ENCODE measurements around the gene GPR146. TPM values are rescaled to one million over a fixed set of nuclear protein-coding genes. Genes with fewer than 3 reads are reported as not detected.

Gene GPR146
- total and polyA plus RNA-seq, 8 donors = 2.0 to 14.6 (median 7.9) TPM

DNA sequence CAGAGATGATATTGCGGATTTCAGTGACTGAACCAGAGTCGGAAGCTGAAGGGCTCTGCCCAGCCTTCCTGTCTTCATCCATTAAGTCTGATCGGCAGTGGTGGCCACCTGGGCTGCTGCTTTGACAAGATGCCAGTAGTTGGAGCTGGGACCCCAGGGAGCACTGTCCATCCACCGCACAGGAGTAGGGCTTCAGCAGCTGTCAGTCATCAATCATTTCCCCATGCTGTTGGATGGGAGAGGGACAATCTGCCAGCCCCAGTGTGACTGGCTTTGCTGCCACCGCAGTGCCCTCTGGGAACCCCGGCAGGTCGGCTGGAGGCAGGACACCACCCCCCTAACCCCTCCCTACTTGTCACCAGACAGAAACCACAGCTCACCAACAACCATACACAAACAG is 23.0 kb upstream of the GPR146 start:
- intact Hi-C loops (cut with DNase I; ENCODE audit: low total_unique reads) = no loop called here
- H3K36me3 ChIP-seq = peaks cover 8 to 81% (median 47%) of the 10 kb centered on the region in 4 donors
- no peaks in the 10 kb centered on the region for H3K27me3 ChIP-seq
- H3K27ac ChIP-seq = no peak overlapping the region
- 92 to 99% (median 95%) methylated on average over 6 to 7 of the region's 7 CpGs for WGBS, 5 donors
- no peak for TF ChIP-seq EP300 (IDR thresholded peaks at IDR 0.05)
- TF ChIP-seq POLR2A (IDR thresholded peaks at IDR 0.05) = no peak
- TF ChIP-seq, protein P1, sequence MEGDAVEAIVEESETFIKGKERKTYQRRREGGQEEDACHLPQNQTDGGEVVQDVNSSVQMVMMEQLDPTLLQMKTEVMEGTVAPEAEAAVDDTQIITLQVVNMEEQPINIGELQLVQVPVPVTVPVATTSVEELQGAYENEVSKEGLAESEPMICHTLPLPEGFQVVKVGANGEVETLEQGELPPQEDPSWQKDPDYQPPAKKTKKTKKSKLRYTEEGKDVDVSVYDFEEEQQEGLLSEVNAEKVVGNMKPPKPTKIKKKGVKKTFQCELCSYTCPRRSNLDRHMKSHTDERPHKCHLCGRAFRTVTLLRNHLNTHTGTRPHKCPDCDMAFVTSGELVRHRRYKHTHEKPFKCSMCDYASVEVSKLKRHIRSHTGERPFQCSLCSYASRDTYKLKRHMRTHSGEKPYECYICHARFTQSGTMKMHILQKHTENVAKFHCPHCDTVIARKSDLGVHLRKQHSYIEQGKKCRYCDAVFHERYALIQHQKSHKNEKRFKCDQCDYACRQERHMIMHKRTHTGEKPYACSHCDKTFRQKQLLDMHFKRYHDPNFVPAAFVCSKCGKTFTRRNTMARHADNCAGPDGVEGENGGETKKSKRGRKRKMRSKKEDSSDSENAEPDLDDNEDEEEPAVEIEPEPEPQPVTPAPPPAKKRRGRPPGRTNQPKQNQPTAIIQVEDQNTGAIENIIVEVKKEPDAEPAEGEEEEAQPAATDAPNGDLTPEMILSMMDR (IDR thresholded peaks at IDR 0.05) = no peak
- no peak for TF ChIP-seq POLR2AphosphoS5 (IDR thresholded peaks at IDR 0.05)
- H3K9me3 ChIP-seq = no peaks in the 10 kb centered on the region
- H3K4me3 ChIP-seq = no peak overlapping the region
- DNase-seq = no peak
- H3K4me1 ChIP-seq = peaks cover 0 to 29% (median 18%) of the 10 kb centered on the region in 4 donors

DNA sequence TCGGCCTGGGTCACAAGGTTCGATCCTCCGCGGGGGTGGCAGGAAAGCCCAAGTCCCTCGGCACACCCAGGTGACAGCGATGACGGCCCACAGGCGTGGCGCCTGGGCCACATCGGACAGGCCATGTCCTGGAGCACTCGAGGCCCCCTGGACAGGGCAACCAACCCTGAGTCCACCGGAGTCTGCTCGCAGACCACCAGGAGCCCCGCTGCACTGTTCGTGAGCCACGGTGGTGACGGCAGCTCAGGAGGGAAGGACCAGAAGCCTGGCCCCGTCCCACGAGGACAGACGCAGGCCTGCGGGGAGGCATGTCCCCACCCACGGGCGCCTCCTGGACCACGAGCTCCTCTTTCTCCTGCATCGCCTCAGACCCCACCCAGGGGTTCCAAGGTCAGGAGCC is 22.4 kb upstream of the GPR146 start:
- H3K36me3 ChIP-seq = peaks cover 8 to 83% (median 50%) of the 10 kb centered on the region in 4 donors
- DNase-seq = no peak
- peaks cover 0 to 35% (median 23%) of the 10 kb centered on the region in 4 donors for H3K4me1 ChIP-seq
- no peaks in the 10 kb centered on the region for H3K27me3 ChIP-seq
- H3K27ac ChIP-seq = no peak overlapping the region
- WGBS, 5 donors = 93 to 97% (median 95%) methylated on average over 13 to 25 of the region's 25 CpGs
- intact Hi-C loops (cut with DNase I; ENCODE audit: low total_unique reads) = no loop called here
- TF ChIP-seq POLR2A (IDR thresholded peaks at IDR 0.05) = no peak
- TF ChIP-seq POLR2AphosphoS5 (IDR thresholded peaks at IDR 0.05) = no peak
- no peak for TF ChIP-seq EP300 (IDR thresholded peaks at IDR 0.05)
- TF ChIP-seq, protein P1 (IDR thresholded peaks at IDR 0.05) = no peak
- H3K9me3 ChIP-seq = no peaks in the 10 kb centered on the region
- H3K4me3 ChIP-seq = no peak overlapping the region

DNA sequence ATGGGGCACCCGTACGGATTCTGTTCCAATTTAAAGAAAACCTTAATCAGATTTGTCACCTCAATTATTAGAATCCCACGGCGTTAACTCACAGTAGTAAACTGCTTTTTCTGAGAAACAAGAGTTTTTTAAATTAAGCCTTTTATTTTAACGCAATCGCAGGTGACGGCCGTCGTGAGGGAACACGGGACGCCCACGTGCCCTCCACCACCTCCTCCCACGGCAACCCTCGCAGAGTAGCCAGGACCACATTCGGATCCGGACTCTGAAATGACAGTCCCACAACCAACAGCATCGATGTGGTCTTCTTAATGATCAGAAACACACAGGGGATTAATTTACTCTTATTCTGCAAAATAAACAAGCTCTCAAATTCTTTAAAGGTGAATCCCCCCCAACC is 22.0 kb upstream of the GPR146 start:
- Histone ChIP-seq H3K4me3 (no peak overlapping the region), H3K27me3 (no peaks in the 10 kb centered on the region), H3K36me3 (peaks cover 6 to 79% (median 46%) of the 10 kb centered on the region in 4 donors), H3K9me3 (no peaks in the 10 kb centered on the region), H3K4me1 (peaks cover 0 to 39% (median 28%) of the 10 kb centered on the region in 4 donors), H3K27ac (no peak overlapping the region)
- DNase-seq = no peak
- TF ChIP-seq EP300 (IDR thresholded peaks at IDR 0.05) = no peak
- TF ChIP-seq POLR2A (IDR thresholded peaks at IDR 0.05) = no peak
- TF ChIP-seq POLR2AphosphoS5 (IDR thresholded peaks at IDR 0.05) = no peak
- TF ChIP-seq, protein P1 (IDR thresholded peaks at IDR 0.05) = no peak
- WGBS, 5 donors = 94 to 97% (median 96%) methylated on average over 17 of the region's 17 CpGs
- intact Hi-C loops (cut with DNase I; ENCODE audit: low total_unique reads) = no loop called here

DNA sequence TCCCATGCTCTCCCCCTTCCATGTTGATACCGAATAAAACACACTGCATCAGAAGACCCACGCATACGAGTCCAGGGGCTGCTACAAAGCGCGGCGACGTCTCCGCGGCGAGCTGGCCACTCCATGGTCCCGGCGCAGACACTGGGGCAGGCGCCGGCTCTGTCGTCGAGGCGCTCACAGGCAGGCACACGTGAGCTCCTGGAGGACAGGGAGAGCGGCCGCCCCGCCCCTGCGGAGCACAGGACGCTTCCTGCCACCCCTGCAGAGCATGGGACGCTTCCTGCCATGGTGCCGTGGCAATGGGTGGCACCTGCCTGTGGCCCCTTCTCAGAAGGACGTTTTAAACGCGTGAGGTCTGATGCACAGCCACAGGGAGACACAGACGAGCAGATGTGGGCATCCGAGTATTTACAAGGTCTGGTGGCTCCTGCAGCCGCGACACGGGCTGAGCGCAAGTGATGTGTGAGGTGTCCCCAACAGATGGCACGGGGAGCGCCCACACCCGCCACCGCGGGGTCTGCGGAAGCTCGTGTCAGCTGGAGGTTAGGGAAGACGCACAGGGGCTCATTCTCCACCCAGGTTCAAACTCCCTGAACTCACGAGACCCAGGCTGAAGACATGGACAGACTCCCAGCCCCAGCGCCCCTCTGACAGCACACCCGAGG is 21.4 kb upstream of the GPR146 start:
- DNase-seq = no peak
- Histone ChIP-seq H3K27ac (no peak overlapping the region), H3K4me3 (no peak overlapping the region), H3K27me3 (no peaks in the 10 kb centered on the region), H3K36me3 (peaks cover 6 to 73% (median 44%) of the 10 kb centered on the region in 4 donors), H3K4me1 (peaks cover 5 to 45% (median 33%) of the 10 kb centered on the region in 4 donors), H3K9me3 (no peaks in the 10 kb centered on the region)
- intact Hi-C loops (cut with DNase I; ENCODE audit: low total_unique reads) = no loop called here
- WGBS, 5 donors = 84 to 96% (median 92%) methylated on average over 35 to 45 of the region's 45 CpGs
- TF ChIP-seq POLR2AphosphoS5 (IDR thresholded peaks at IDR 0.05) (no peak), EP300 (IDR thresholded peaks at IDR 0.05) (no peak), POLR2A (IDR thresholded peaks at IDR 0.05) (no peak)
- TF ChIP-seq, protein P1 (IDR thresholded peaks at IDR 0.05) = no peak

Data from stomach (tissue), 9 donors.